Activated CD4-positive, CD25-positive, alpha-beta regulatory T cell treated with anti-CD3 and anti-CD28 coated beads, Interleukin-2, amount 50 U/mL, for 72 hours (primary cell): ENCODE results near the gene TMPRSS3.

Experiments used
- DNase-seq: peaks from one replicate; pipeline ENCODE4 v3.0.0; 2021

Gene TMPRSS3

DNA sequence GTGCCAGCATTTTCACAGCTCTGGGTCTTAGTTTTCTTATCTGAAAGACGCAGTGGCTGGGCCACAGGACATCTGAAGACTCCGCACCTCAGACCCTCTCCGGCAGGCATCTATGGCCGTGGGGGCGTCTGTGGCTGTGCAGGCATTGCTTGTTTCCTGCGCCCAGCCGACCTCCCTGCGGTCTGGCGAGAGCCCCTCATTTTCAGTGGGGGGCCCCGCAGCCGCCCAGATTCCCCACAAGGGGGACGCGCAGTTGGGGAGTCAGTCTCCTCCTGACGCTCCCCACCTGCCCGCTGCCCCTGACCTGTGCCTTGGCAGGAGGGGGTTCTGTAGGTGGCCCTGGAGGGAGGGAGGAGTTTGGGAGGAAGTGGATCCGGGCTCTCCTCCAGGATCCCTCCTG lies 26.0 kb downstream of the TMPRSS3 start:
- no peak for DNase-seq

DNA sequence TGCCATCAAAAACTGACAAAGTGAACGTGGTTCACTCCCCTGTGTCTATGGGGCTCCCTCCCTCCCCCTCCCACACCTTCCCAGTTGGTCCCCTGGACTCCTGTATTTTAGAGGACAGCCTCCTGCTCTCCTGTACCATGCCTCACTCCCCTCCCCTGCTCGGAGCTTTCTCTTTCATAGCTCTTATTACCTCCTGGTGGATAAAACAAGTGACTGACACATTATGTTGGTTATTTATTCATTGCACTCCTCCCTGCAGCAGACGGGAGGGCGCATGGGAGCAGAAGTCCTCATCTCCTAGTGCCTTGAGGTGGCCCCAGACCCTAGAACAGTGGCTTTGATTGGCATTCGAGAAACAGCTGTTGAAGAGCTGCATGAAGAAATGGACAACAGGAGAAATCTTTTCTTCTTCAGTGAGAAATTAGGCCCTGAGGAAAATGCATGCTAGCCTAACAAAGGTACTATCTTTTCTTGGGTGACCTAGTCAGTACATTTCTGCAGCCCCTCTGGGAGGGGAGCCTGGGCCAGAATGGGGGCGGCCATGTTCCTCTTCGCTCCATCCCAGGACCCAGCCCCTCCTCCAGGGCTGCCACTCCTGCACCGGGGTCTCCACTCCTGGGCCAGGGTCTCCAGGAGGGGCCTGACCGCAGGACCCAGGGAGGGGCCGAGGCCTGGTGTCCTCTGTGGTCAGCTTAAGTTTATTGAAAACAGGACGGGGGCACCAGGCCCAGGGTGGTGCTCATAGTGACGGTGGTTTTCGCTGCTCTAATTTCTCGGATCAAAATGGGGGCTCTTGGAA lies 28.3 kb downstream of the TMPRSS3 start:
- no peak for DNase-seq

DNA sequence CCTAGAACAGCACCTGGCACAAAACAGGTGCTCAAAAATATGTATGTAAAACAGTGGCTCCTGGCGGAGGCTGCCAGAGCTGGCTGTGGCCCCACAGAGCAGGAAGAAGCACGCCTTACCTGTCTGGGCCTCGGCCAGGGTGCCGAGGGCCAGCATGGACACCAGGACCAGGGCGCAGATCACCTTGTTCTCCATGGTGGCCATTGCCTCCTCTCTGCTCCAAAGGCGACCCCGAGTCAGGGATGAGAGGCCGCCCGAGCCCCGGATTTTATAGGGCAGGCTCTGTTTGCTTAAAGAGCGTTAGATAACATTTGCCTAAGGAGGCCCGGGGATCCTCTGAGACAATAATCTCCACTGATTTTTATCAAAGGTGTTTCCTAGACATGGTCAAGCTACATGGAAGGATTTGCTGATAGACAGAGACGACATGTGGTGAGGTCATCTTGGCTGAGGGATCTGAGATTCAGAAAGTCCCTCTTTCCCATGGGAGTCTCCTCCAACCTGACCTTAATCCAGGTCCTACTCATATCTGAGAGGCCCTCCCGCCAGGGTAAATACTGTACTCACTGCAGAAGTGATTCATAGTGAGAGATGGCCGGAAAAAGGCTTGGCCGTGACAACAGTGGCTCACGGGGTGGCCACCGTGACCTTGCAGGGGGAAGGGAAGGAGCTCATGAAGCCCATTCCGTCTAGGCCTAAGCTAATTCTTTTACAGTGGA lies 29.4 kb downstream of the TMPRSS3 start, which contains the start of gene TFF1:
TFF1 (minus strand) TSS at position 244 of the 719 bp plus-strand sequence; CDS start at position 204, 40 bp downstream.
- no peak for DNase-seq

DNA sequence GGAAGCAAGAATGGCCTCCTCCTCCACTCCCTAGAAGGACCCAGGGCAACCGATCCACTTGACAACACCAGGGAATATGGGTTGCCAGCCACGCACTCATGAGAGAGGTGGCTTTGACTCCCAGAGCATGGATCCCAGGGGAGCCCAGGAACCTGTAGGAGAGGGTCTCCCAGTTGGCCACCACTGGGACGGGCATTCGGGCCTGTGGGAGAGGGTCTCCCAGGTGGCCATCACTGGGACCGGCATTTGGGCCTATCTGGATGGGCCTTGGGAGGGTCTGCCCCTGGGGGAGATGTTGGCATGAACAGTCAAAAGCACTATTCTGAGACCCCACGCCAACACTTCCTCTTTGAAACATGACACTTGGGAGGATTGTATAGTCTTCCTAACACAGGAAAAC lies 30.1 kb downstream of the TMPRSS3 start:
- no peak for DNase-seq

- DNase-seq = no peak
Observed at GRCh38 chr21:42364304-42364865, 31.5 kb downstream of the TMPRSS3 start.

GRCh38 chr21:42363312-42363711 lies 32.5 kb downstream of the TMPRSS3 start:
- DNase-seq = no peak

DNA sequence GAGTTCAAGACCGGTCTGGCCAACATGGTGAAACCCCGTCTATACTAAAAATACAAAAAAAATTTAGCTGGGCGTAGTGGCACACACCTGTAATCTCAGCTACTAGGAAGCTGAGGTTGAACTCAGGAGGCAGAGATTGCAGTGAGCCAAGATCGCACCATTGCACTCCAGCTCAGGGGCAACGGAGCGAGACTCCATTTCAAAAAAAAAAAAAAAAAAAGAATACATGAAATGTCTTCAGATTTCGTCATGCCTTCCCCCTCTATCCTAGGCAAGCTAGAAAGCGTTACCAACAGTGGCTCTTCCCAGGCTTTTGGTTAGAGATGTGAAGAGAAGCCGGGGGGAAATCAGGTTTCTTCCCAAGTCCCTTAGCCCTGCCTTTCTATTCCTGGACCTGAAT lies 33.2 kb downstream of the TMPRSS3 start:
- no peak for DNase-seq

GRCh38 chr21:42362198-42362597 lies 33.7 kb downstream of the TMPRSS3 start:
- DNase-seq = no peak

GRCh38 chr21:42361286-42361685 lies 34.6 kb downstream of the TMPRSS3 start:
- no peak for DNase-seq

DNA sequence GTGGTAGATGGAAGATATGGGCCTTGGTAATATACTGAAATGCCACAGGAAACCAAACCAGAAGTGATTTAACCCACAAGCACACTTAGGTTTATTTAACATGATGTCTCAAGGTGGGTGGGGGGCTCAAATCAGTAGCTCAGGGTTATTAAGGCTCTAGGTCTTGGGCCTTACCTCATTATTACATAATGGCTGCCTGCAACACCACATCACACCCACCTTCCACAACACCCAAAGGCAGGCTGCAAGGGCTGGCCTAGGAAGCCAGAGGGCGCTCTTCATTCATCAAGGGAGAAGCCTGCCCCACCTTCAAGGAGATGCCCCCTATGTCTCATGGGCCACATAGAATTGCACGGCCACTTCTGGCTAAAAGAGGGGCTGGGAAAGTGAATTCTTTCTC lies 35.5 kb downstream of the TMPRSS3 start:
- DNase-seq = peak; percentile 45

DNA sequence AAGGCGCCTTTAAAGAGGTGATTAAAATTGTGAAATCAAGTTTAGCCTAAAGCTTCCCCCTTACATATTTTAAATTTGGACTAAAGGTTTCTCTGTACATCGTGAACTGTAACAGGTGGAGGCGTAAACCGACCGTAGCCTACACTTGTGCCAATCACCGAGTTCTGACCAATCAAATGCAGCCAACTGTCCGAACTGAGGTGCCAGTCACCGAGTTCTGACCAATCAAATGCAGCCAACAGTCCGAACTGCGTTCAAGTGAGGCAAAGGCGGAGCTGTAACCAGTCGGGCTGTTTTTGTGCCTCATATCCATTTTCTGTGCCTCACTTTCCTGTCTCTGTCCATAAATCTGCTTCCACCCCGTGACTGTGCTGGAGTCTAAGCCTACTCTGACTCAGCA lies 36.9 kb downstream of the TMPRSS3 start:
- DNase-seq = no peak

- no peak for DNase-seq
Observed at GRCh38 chr21:42358261-42358660, 37.6 kb downstream of the TMPRSS3 start.

GRCh38 chr21:42357307-42357706 lies 38.5 kb downstream of the TMPRSS3 start:
- no peak for DNase-seq

DNA sequence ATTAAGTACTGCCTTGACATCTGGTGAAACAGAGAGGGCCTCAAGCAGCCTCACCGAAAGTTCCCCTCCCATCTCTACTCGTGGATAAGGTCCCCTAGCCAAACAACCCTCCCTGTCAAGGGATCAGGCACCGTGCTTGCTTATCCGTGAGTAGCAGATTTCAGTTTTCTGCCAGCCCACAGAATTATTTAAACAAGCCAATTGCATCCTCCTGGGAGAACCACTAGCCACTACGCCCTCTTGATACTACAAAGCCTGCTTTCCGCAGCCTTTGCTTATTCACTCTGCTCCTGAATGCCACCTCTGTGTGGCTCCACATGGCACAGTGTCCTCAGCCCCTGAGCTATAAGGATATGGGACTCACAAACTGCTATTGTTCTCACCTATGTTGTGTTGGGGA lies 39.2 kb downstream of the TMPRSS3 start:
- DNase-seq = no peak

DNA sequence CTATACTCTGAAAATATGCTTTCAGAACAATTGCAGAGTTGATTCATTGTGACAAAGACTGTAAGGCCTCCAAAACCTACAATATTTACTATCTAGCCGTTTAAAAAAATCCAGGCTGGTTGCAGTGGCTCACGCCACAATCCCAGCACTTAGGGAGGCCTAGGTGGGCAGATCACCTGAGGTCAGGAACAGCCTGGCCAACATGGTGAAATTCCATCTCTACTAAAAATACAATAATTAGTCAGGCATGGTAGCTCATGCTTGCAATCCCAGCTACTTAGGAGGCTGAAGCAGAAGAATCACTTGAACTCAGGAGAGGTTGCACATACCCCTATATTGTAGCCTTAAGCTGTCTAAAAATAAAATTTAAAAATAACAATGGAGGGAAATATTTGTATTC lies 39.8 kb downstream of the TMPRSS3 start:
- no peak for DNase-seq

DNA sequence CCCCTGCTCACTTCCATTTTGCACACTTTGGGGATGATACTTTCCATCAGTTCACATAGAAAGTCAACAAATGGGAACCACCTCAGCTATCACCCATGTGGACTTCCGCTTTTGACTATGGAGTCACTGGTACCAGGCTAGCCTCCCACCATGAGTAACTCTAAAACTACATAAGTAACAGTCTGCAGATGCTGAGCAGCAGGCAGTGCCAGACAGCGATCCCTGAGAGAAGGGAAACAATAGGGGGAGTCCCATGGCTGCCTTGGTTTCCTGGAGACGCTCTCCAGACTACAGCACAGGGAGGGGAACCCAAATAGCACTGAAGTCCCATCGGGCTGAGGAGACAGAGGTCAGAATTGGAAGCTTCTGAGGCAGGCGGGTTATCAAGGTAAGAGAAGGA lies 42.2 kb downstream of the TMPRSS3 start:
- no peak for DNase-seq

GRCh38 chr21:42352441-42353095 lies 43.3 kb downstream of the TMPRSS3 start:
- no peak for DNase-seq

DNA sequence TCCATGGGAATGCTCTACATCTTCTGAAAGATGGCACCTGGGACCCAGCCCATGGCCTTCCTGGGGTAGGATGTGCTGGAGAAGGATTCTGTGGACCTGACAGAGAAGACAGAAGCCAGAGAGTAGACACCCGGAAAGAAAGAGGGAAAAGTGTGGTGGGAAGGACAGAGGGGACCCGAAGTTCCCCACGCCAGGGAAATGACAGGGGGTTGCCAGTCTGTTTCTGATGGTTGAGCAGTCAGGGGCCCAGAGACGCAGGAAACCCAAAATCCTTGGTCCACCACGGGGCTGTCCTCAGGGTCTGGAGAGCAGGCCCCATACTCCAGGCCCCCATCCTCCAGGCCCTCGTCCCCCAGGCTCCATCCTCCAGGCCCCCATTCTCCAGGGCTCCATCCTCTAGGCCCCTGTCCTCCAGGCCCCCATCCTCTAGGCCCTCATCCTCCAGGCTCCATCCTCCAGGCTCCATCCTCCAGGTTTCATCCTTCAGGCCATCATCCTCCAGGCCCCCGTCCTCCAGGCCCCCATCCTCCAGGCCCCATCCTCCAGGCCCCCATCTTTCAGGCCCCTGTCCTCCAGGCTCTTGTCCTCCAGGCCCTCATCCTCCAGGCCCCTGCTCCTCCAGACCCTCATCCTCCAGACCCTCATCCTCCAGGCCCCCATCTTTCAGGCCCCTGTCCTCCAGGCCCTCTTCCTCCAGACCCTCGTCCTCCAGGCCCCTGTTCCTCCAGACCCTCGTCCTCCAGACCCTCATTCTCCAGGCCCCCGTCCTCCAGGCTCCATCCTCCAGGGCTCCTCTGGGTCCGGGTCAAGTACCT lies 44.0 kb downstream of the TMPRSS3 start:
- DNase-seq = peak; percentile 13

DNA sequence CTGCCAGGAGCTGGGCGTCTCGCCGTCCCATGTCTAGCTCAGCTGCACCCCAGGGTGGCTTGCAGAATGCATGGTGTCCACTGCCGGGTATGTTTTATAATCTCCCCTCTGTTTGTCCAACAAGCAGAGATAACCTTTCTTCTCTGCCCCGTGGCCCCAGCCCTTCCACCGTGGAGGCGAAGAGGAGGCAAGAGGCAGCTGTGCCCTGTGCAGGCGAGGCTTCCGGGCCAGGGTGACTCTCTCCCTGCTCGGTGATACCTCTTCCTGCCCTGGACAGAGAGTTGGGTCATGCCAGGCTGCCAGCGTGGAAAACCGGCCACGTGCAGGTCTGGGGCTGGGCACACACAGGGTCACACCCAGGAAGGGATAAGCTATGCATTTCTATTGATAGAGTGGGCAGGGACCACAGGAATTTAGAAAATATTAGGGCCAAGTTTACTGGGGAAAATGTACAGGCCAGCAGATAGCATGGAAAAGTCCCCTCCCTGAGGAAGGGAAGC lies 44.9 kb downstream of the TMPRSS3 start, which contains the start of gene TFF2:
TFF2 (minus strand) TSS at position 68 of the 500 bp plus-strand sequence; CDS start at position 31, 37 bp downstream.
- peak; percentile 24 for DNase-seq

DNA sequence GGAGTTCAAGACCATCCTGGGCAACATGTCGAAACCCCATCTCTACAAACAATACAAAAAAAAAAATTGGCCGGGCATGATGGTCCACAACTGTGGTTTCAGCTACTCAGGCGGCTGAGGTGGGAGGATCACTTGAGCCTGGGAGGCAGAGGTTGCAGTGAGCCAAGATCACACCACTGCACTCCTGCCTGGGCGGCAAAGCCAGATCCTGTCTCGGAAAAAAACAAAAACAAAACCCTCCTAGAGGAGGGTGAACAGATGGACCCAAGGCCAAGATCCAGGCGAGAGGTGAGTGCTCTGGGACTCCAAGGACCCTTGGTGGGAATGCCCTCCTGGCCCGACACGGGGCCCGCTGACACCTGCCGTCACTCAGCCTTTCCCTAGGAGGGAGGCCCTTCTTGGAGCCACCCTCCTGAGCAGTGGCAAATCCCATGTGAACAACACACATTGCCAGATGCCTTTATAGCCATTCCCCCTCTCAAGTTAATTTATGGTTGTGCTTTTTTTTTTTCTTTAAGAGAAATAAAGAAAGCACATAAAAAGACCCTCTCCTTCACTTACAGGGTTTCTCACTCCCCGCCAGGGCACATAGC lies 45.4 kb downstream of the TMPRSS3 start:
- peak; percentile 14 for DNase-seq

GRCh38 chr21:42349420-42350317 lies 46.2 kb downstream of the TMPRSS3 start:
- DNase-seq = peak; percentile 23
